ENCODE measurements around the gene GRK5.

DNA sequence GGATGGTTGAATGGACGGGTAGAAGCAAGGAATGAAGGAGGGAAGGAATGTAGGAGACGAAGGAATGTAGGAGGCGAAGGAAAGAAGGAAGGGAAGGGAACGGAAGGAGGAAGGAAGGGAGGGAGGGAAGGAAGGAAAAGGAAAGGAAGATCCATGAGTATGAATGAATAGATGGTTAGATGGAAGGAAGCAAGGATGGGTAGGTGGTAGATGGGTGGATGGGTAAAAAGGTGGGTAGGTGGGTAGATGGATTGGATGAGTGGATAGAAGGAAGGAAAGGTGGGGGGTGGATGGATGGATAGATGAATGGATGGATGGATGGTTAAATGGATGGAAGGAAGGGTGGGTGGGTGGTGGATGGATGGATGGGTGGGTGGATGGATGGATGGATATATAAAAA is 257.7 kb downstream of the GRK5 start:
- TF ChIP-seq, protein P1, sequence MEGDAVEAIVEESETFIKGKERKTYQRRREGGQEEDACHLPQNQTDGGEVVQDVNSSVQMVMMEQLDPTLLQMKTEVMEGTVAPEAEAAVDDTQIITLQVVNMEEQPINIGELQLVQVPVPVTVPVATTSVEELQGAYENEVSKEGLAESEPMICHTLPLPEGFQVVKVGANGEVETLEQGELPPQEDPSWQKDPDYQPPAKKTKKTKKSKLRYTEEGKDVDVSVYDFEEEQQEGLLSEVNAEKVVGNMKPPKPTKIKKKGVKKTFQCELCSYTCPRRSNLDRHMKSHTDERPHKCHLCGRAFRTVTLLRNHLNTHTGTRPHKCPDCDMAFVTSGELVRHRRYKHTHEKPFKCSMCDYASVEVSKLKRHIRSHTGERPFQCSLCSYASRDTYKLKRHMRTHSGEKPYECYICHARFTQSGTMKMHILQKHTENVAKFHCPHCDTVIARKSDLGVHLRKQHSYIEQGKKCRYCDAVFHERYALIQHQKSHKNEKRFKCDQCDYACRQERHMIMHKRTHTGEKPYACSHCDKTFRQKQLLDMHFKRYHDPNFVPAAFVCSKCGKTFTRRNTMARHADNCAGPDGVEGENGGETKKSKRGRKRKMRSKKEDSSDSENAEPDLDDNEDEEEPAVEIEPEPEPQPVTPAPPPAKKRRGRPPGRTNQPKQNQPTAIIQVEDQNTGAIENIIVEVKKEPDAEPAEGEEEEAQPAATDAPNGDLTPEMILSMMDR (IDR thresholded peaks at IDR 0.05), result no peak
- no peak for TF ChIP-seq POLR2A (IDR thresholded peaks at IDR 0.05)

Data from right lobe of liver (tissue), 4 donors.